Small intestine (tissue), 7 donors: ENCODE measurements around the gene FOXE1. TPM values are rescaled to one million over a fixed set of nuclear protein-coding genes. Genes with fewer than 3 reads are reported as not detected.

Experiments
- DNase-seq, 2 donors: peaks; one replicate each; pipeline versions ENCODE4 v3.0.0 to v3.0.0-alpha.2; 2013
- FAIRE-seq: peaks from 2 replicates; lab custom pipeline; 2012; peaks lifted over from hg19 to GRCh38; lab: Jason Lieb, UNC
- H3K27ac ChIP-seq, 3 donors: one replicate each; pipeline ENCODE4 v1.5.1; 2013; ENCODE audit warnings: low read length in 2 of 3, mild to moderate bottlenecking in 2 of 3, control low read depth in 1 of 3, inconsistent platforms in 1 of 3, low read depth in 1 of 3, moderate library complexity in 1 of 3
- H3K27me3 ChIP-seq, 3 donors: one replicate each; pipeline ENCODE4 v1.6.1; 2013; ENCODE audit warnings: low read length in 3 of 3, inconsistent platforms in 1 of 3; ENCODE audit not compliant: control insufficient read depth in 3 of 3, insufficient read depth in 3 of 3
- H3K36me3 ChIP-seq, 3 donors: one replicate each; pipeline ENCODE4 v1.6.1; 2013; ENCODE audit warnings: low read length in 3 of 3, inconsistent platforms in 1 of 3, low read depth in 1 of 3, mild to moderate bottlenecking in 1 of 3, moderate library complexity in 1 of 3; ENCODE audit not compliant: control insufficient read depth in 3 of 3, insufficient read depth in 2 of 3
- H3K4me1 ChIP-seq, 3 donors: one replicate each; pipeline ENCODE4 v1.6.1; 2013; ENCODE audit warnings: low read length in 2 of 3, inconsistent platforms in 1 of 3, low read depth in 1 of 3, mild to moderate bottlenecking in 1 of 3, moderate library complexity in 1 of 3; ENCODE audit not compliant: control insufficient read depth in 3 of 3, insufficient read depth in 2 of 3
- H3K4me3 ChIP-seq, 3 donors: one replicate each; pipeline ENCODE4 v1.5.1; 2013; ENCODE audit warnings: low read length in 3 of 3, control low read depth in 1 of 3, inconsistent platforms in 1 of 3, low read depth in 1 of 3, mild to moderate bottlenecking in 1 of 3, moderate library complexity in 1 of 3
- H3K9me3 ChIP-seq, 2 donors: one replicate each; pipeline ENCODE4 v1.6.1; 2013; ENCODE audit warnings: low read depth in 1 of 2, low read length in 1 of 2; ENCODE audit not compliant: control insufficient read depth in 2 of 2, insufficient read depth in 1 of 2
- WGBS, 3 donors: extraction: QIAGEN DNeasy Blood & Tissue Kit; methylation state at CpG; one replicate each; pipeline ENCODE4 v1.1.7; 2013; 5-methylcytosine and 5-hydroxymethylcytosine counted together
- polyA plus RNA-seq, 4 donors: library from polyadenylated mRNA; stranded (reverse) in 3 of 4; unstranded in 1 of 4; fragments of 200-250 nt in 3 of 4; fragments of 120-200 nt in 1 of 4; gene quantifications; one replicate each; pipeline versions ENCODE4 v1.2.1 to v1.2.3, GENCODE V29; 2013
- donor health status: healthy with polysubstance abuse.
- donor health status: control.
- donor health status: control.
- donor health status: Bipolar disorder and iron deficiency.
- donor health status: healthy.

The FOXE1 gene
- polyA plus RNA-seq, 4 donors: 0.03 TPM; not detected in 3

DNA sequence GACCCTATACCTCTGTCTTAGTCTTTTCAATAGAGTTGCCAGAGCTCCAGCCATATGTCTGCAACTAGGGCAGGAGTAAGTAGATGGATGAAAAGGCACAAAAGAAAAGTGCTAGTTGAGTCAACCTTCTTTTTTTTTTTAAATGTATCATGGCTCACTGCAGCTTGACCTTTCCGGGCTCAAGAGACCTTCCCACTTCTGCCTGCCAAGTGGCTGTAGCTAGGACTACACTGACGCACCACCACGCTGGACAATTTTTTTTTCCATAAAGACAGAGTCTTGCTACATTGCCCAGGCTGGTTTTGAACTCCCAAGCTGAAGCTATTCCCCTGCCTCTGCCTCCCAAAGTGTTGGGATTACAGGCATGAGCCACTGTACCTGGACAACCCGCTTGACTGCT is 27.3 kb downstream of the FOXE1 start:
- Histone ChIP-seq H3K4me3 (no peak overlapping the region), H3K27me3 (peaks cover 0 to 6% (median 0%) of the 10 kb centered on the region in 3 donors), H3K4me1 (no peaks in the 10 kb centered on the region), H3K9me3 (no peaks in the 10 kb centered on the region), H3K36me3 (no peaks in the 10 kb centered on the region), H3K27ac (no peak overlapping the region)
- 80 to 97% (median 87%) methylated on average over 4 of the region's 4 CpGs for WGBS, 3 donors
- FAIRE-seq: no peak
- DNase-seq: no peak

GRCh38 chr9:97889941-97890887 is 37.2 kb downstream of the FOXE1 start:
- FAIRE-seq: no peak
- H3K4me1 ChIP-seq: no peaks in the 10 kb centered on the region
- no peaks in the 10 kb centered on the region for H3K9me3 ChIP-seq
- H3K36me3 ChIP-seq: no peaks in the 10 kb centered on the region
- peaks cover 0 to 5% (median 0%) of the 10 kb centered on the region in 3 donors for H3K27me3 ChIP-seq
- peak; percentile 20 to 25 for DNase-seq
- H3K4me3 ChIP-seq: no peak overlapping the region
- WGBS, 3 donors: 54 to 66% (median 65%) methylated on average over 9 of the region's 9 CpGs
- no peak overlapping the region for H3K27ac ChIP-seq

DNA sequence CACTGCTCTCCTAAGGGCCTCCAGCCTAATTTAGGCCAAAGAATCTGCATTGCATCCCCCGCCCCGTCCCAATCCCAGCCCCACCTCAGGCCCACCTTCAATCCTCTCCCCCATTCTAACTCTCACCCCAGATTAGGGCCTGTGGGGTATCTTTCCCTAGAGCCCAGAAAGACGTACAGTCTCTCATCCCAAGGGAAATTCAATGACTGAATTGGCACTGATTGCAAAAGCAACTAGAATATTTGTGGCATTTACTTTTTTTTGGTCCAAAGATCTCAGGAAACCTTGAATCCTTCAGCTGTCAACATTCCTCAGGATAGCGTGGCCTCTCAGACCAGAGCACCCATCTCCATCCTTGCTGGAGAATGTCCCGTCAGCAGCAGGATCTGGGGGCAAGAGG is 38.7 kb downstream of the FOXE1 start:
- WGBS, 3 donors: 82 to 94% (median 89%) methylated on average over 5 of the region's 5 CpGs
- no peak for FAIRE-seq
- Histone ChIP-seq H3K27ac (no peak overlapping the region), H3K4me3 (no peak overlapping the region), H3K9me3 (no peaks in the 10 kb centered on the region), H3K4me1 (no peaks in the 10 kb centered on the region), H3K36me3 (peaks cover 0 to 4% (median 0%) of the 10 kb centered on the region in 3 donors), H3K27me3 (peaks cover 0 to 5% (median 0%) of the 10 kb centered on the region in 3 donors)
- no peak for DNase-seq

DNA sequence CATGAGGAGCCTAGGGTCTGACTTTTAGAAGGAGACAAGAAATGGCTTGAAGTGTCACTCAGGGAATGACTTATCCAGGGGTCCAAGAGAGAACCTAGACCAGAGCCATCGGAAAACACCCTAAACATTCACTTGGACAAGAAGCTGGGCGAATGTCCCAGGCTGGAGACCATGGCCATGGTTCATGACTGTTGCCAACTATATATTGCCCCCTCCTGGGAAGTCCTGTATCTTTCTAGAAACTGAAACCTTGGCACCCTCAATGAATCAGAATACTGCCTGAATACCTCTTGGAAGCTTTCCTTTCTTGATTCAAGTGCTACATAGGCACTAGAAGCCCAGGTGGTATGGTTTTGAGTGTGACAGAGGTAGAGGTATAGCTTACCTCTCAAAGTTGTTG is 39.4 kb downstream of the FOXE1 start:
- 73 to 82% (median 78%) methylated on average over 2 of the region's 2 CpGs for WGBS, 3 donors
- FAIRE-seq (no peak), DNase-seq (no peak)
- Histone ChIP-seq H3K27ac (no peak overlapping the region), H3K9me3 (no peaks in the 10 kb centered on the region), H3K4me1 (no peaks in the 10 kb centered on the region), H3K4me3 (no peak overlapping the region), H3K36me3 (peaks cover 0 to 4% (median 0%) of the 10 kb centered on the region in 3 donors), H3K27me3 (peaks cover 0 to 2% (median 0%) of the 10 kb centered on the region in 3 donors)

- WGBS, 3 donors: 82 to 94% (median 90%) methylated on average over 1 of the region's 1 CpG
- H3K27me3 ChIP-seq: no peaks in the 10 kb centered on the region
- no peaks in the 10 kb centered on the region for H3K4me1 ChIP-seq
- no peak overlapping the region for H3K27ac ChIP-seq
- H3K36me3 ChIP-seq: peaks cover 0 to 11% (median 0%) of the 10 kb centered on the region in 3 donors
- no peaks in the 10 kb centered on the region for H3K9me3 ChIP-seq
- FAIRE-seq: no peak
- DNase-seq: no peak
- no peak overlapping the region for H3K4me3 ChIP-seq
These were observed 42.2 kb downstream of the FOXE1 start for GRCh38 chr9:97895211-97895610.

- FAIRE-seq (no peak), DNase-seq (no peak)
- Histone ChIP-seq H3K27me3 (no peaks in the 10 kb centered on the region), H3K4me3 (no peak overlapping the region), H3K27ac (no peak overlapping the region), H3K36me3 (peaks cover 0 to 14% (median 0%) of the 10 kb centered on the region in 3 donors), H3K4me1 (no peaks in the 10 kb centered on the region), H3K9me3 (no peaks in the 10 kb centered on the region)
- 84 to 88% (median 88%) methylated on average over 6 of the region's 6 CpGs for WGBS, 3 donors
These were observed 42.8 kb downstream of the FOXE1 start for GRCh38 chr9:97895695-97896332.

DNA sequence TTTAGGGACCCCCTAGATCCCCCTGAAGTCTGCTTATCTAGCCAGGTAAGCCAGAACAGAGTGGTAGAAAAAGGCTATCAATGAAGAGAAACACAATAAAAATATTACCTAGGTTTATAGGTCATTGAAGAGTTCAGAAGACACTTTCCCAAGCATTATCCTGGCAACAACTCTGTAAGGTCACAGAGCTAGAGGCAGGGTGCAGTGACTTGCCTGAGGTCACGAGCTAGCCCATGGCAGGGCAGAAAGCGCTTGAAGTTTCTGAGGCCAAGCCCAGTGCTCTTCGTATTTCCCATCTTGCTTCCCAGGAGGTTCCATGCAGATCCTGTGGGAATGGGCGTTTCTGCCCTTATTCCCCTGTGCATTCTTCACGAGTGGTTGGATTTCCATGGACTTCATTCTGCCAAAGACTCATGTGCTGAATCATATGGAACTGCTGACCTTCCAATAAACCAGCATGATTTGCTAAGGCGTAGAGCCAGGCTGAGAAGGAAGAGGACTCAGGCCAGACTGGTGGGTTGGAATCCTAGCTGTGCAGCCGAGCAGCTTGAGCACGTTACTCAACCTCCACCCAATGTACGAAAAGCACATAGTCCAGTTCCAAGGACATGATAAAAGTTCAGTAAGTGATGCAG is 47.2 kb downstream of the FOXE1 start:
- Histone ChIP-seq H3K4me1 (no peaks in the 10 kb centered on the region), H3K27me3 (no peaks in the 10 kb centered on the region), H3K27ac (no peak overlapping the region), H3K36me3 (peaks cover 2 to 22% (median 3%) of the 10 kb centered on the region in 3 donors), H3K4me3 (no peak overlapping the region), H3K9me3 (no peaks in the 10 kb centered on the region)
- 88 to 91% (median 90%) methylated on average over 9 of the region's 9 CpGs for WGBS, 3 donors
- DNase-seq: peak in 1 of 2 donors; percentile 20
- no peak for FAIRE-seq
